GM13977 (cell line): ENCODE measurements around the gene COL5A3.

ENCODE experiments used
- DNase-seq: peaks from one replicate; pipeline ENCODE4 v3.0.0; 2012; ENCODE audit warnings: low spot score
- CTCF ChIP-seq: IDR thresholded peaks from 2 replicates; pipeline ENCODE4 v1.5.1; 2012; ENCODE audit warnings: mild to moderate bottlenecking, control low read depth; ENCODE audit not compliant: insufficient read depth; ENCODE audit errors: extremely low read depth, missing control alignments
- in situ Hi-C: fragments of 300-500 bp; cut with MboI; formaldehyde crosslinking; loops from one replicate; pipeline ENCODE4 v1.12.0; 2022; ENCODE audit warnings: low sequenced_read_pairs, low pct_unique_long_range_greater_than_20kb, mixed read lengths, inconsistent platforms; ENCODE audit not compliant: unreplicated experiment

Gene COL5A3

GRCh38 chr19:10007371-10008183 is 2.7 kb downstream of the COL5A3 start:
- DNase-seq, result no peak
- no peak for TF ChIP-seq CTCF
- in situ Hi-C loops, result no loop called here

- in situ Hi-C loops, result no loop called here
- no peak for DNase-seq
- TF ChIP-seq CTCF, result no peak
Measured at GRCh38 chr19:10006752-10007323, 3.5 kb downstream of the COL5A3 start.

GRCh38 chr19:10006335-10006708 is 4.0 kb downstream of the COL5A3 start:
- TF ChIP-seq CTCF, result no peak
- DNase-seq, result no peak
- in situ Hi-C loops, result no loop called here

GRCh38 chr19:10005632-10006334 is 4.5 kb downstream of the COL5A3 start:
- TF ChIP-seq CTCF, result no peak
- in situ Hi-C loops, result no loop called here
- DNase-seq, result no peak

GRCh38 chr19:10004617-10005016 is 5.7 kb downstream of the COL5A3 start:
- no peak for TF ChIP-seq CTCF
- in situ Hi-C loops, result no loop called here
- no peak for DNase-seq

GRCh38 chr19:10003271-10003670 is 7.0 kb downstream of the COL5A3 start:
- TF ChIP-seq CTCF, result no peak
- no peak for DNase-seq
- in situ Hi-C loops, result no loop called here
